Activated CD8-positive, alpha-beta memory T cell treated with anti-CD3 and anti-CD28 coated beads for 4 hours (primary cell): Measurements from ENCODE around the gene AXIN1.

Experiments used
- DNase-seq, 2 donors: peaks; one replicate each; pipeline ENCODE4 v3.0.0-alpha.2; 2020; ENCODE audit warnings: low read depth in 2 of 2

Gene AXIN1

GRCh38 chr16:303760-304505 is 48.6 kb downstream of the AXIN1 start:
- no peak for DNase-seq

GRCh38 chr16:301950-302349 is 50.6 kb downstream of the AXIN1 start:
- DNase-seq: no peak

- no peak for DNase-seq
These were observed 51.3 kb downstream of the AXIN1 start for GRCh38 chr16:301235-301634.

- no peak for DNase-seq
These were observed 54.7 kb downstream of the AXIN1 start for GRCh38 chr16:297832-298231.

DNA sequence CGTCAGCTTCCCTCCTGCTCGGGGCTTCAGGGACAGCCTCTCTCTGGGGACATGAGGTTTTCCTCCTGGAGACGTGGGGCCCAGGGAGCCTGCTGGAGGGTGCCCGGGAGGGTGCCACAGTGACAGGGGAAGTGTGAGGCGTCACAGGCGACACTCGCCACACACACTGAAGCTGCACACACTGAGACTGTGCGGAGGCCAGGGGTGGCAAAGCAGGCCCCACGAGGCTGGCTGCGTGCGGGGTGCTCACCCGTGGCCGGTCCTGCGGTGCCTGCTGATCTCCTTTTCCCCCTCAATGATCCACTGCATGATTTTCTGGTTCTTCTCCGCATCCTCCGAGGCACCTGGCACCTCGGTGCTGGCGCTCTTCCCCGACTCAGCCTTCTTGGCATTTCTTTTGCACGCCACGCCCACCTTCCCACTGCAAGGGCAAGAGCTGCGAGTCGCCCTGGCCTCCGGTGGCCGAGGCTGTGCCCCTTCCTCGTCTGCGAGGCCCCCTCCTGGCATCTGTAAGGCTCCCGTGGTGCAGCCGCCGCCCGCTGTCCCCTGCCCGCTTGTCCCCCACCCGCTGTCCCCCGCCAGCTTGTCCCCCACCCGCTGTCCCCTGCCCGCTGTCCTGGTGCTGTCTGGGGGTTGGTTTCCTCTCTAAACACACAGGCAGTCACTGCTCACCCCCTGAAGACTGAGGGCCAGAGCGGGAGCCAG is 55.6 kb downstream of the AXIN1 start:
- no peak for DNase-seq

DNA sequence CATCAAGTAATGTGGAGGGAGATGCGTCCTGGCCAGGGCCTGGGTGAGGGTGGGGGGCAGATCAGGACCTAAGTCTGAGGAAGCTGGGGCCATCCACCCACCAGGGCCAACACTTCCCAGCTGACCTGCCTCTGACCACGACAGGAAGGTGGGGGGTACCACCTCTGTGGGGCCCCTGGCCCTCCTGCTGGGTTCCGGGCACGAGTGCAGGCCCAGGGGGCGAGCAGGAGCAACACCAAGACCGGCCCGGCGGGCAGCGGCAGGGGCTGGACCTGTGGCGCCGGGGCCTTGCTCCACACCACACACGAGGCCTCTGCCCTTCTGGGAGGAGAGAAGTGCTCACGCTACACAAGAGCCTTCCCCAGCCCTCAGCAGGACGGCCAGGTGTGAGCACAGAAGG is 56.2 kb downstream of the AXIN1 start:
- DNase-seq: no peak

GRCh38 chr16:293043-293775 is 59.3 kb downstream of the AXIN1 start:
- no peak for DNase-seq

DNA sequence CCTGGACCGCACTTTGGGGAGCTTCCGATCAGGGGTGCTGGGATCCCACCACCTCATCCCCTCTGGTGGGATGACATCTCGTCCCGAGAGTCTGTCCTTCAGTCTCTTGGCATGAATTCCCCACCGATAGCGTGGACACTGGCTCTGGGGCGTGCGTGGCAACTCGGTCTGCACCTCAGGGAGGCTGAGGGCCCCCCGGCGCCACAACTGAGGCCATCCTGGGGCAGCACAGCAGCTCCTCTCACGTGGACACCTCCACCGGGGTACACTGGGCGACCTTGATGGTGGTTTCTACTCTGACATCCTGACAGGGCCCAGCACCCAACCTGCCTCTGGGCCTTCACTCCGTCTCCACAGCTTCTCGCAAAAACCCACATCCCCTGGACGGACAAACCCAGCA is 61.0 kb downstream of the AXIN1 start:
- DNase-seq: no peak

GRCh38 chr16:290681-291405 is 61.7 kb downstream of the AXIN1 start:
- DNase-seq: no peak

GRCh38 chr16:290015-290680 is 62.4 kb downstream of the AXIN1 start:
- no peak for DNase-seq

GRCh38 chr16:289395-289997 is 63.0 kb downstream of the AXIN1 start:
- DNase-seq: no peak

DNA sequence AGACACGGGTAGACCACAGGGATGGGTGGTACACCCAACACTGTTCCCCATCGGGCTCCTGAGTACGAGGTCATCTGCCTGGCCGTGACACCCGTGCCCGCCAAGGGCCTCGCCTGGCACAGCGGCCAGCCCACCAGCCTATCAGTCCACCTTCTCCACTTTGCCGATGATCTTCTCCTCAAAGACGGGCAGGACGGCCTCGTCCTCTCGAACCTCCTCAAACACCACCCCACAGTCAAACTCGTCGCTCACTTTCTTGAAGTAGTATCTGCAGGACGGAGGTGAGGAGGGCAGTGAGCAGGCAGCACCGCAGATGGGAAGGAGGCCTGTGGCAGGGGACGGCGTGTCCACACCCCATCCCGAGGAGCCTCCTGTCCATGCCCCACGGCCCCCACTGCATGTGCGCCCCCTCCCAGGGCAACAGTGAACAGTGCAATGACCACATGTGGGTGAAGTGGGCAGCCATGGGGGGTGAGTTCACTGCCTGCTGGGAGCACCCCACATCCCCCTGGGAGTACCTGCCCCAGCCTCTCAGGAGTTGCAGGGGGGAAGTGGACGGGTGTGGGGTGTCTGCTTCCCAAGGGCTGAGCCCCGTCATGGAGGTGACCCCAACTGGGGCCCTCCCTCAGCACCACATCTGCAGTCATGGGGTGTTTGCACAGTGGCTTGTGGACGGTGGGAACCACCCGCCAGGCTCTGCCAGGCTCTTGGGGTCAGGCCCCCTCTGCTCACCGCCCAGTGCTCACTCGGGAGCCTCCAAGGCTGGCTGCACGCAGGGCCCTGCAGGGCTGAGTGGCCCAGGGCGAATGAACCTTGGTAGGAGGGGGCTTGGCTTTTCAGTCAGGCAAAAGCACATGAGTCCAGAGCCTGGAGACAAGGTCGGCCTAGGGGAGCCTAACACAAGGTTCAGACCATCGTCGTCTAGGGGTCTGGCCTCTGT is 64.3 kb downstream of the AXIN1 start:
- no peak for DNase-seq

DNA sequence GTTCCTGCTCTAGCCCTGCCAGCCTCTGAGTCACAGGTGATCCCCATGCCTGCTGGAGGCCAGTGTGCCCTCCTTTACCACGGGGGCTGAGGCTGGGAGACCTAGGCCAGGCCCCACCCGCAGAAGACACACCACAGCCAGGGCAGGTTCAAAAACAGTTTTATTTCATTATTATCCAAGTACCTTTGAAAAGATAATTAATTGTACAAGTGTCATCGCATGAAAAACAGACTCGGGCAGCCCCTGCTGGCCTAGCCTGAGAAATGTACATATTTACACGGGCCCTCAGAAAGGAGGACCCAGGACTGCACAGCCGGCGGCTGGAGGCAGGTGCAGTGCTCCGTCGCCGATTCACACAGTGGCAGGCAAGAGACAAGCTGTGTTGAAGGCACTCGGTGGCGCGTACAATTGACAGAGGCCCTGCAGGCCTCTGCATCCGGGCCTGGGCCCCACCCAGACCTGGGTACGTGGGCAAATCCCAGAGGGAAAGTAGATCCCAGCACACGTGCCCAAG is 65.2 kb downstream of the AXIN1 start:
- no peak for DNase-seq

DNA sequence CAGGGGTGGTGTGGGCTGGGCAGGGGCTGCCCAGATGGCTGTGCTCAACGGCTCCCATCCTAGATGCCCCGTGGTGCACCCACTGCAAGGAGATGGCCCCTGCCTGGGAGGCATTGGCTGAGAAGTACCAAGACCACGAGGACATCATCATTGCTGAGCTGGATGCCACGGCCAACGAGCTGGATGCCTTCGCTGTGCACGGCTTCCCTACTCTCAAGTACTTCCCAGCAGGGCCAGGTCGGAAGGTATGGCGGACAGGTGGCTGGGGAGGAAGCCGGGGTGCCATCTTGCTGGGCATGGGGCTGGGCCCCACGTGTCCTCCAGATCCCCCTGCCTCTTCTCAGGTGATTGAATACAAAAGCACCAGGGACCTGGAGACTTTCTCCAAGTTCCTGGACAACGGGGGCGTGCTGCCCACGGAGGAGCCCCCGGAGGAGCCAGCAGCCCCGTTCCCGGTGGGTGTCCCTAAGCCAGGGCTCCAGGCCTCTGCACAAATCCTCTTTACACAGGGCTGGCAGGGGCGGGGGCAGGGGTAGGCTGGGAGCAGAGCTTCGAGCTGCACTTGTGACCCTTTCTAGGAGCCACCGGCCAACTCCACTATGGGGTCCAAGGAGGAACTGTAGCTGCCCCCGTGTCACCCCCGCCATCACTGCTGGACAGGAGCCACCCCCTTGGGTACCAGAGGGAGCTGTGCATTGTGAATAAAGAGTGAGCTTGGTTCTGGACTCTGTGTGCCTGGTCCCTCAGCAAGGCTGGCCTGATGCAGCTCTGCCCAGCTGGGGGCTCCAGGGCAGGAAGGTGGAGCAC is 65.8 kb downstream of the AXIN1 start:
- no peak for DNase-seq

DNA sequence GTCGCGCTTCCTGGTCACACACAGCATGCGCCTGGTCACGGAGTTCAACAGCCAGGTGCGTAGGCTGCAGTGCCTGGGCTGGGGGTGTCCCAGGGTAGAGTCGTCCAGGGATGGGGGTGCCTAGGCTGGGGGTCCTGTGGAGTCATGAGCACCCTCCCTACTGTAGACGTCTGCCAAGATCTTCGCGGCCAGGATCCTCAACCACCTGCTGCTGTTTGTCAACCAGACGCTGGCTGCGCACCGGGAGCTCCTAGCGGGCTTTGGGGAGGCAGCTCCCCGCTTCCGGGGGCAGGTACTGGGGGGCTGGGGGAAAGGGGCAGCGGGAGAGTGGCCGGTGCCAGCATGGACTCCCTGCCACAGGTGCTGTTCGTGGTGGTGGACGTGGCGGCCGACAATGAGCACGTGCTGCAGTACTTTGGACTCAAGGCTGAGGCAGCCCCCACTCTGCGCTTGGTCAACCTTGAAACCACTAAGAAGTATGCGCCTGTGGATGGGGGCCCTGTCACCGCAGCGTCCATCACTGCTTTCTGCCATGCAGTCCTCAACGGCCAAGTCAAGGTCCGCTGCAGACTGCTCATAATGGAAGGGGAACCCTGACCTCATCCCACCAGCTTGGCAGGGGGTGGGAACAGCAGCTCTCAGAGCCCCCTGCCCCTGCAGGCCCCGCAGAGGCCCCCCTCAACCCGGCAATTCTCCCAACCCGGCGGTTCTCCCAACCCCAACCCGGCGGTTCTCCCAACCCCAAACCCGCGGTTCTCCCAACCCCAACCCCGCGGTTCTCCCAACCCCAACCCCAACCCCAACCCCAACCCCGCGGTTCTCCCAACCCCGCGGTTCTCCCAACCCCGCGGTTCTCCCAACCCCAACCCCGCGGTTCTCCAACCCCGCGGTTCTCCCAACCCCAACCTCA is 67.1 kb downstream of the AXIN1 start:
- no peak for DNase-seq

DNA sequence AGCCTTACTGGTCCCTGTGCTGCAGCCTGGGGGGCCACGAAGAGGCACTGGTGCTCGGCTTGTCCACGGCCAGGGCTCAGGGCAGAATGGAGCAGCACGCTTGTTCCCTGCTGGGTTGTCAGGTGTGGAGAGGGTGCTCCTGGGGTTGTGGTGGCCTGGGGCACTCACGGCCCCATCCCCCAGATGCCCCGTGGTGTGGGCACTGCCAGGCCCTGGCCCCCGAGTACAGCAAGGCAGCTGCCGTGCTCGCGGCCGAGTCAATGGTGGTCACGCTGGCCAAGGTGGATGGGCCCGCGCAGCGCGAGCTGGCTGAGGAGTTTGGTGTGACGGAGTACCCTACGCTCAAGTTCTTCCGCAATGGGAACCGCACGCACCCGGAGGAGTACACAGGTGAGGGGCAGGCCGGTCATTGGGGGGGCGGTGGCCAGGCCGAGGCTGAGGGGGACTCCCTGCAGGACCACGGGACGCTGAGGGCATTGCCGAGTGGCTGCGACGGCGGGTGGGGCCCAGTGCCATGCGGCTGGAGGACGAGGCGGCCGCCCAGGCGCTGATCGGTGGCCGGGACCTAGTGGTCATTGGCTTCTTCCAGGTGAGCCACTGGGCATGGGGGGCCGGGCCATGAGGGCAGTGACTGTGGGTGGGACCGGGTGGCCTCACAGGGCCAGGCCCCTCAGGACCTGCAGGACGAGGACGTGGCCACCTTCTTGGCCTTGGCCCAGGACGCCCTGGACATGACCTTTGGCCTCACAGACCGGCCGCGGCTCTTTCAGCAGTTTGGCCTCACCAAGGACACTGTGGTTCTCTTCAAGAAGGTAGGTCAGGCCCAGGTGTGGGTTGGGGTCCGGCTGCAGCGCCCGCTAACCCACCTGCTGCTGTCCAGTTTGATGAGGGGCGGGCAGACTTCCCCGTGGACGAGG is 68.1 kb downstream of the AXIN1 start:
- DNase-seq: no peak
